B cell (primary cell): ENCODE measurements around the gene BUB3.

ENCODE experiments used
- CTCF ChIP-seq: fragments of 200-600 bp; IDR thresholded peaks from one replicate; pipeline ENCODE4 v1.8.0; 2022; ENCODE audit warnings: antibody characterized with exemption, mild to moderate bottlenecking
- EZH2 ChIP-seq: IDR thresholded peaks from 2 replicates; pipeline ENCODE4 v1.6.1; 2012; ENCODE audit warnings: borderline replicate concordance, low read depth, mild to moderate bottlenecking, moderate library complexity, low read length; ENCODE audit not compliant: insufficient read depth, poor library complexity, severe bottlenecking

- TF ChIP-seq CTCF: no peak
- TF ChIP-seq EZH2: no peak
Observed at GRCh38 chr10:123117644-123118417, 36.4 kb upstream of the BUB3 start.
